GM19099 (cell line): Measurements from ENCODE around the gene COX19.

Experiments
- POLR2A ChIP-seq: IDR thresholded peaks from 3 replicates; pipeline ENCODE4 v1.6.1; 2011; ENCODE audit warnings: low read depth; ENCODE audit not compliant: insufficient read length; ENCODE audit errors: extremely low read depth

COX19 gene

GRCh38 chr7:949021-949934, 26.1 kb downstream of the COX19 start:
- TF ChIP-seq POLR2A = no peak

- no peak for TF ChIP-seq POLR2A
Measured at GRCh38 chr7:947391-948210, 27.7 kb downstream of the COX19 start.

- TF ChIP-seq POLR2A = no peak
Measured at GRCh38 chr7:946256-946996, 28.9 kb downstream of the COX19 start.

- no peak for TF ChIP-seq POLR2A
Measured at GRCh38 chr7:945556-946255, 29.6 kb downstream of the COX19 start.

GRCh38 chr7:945147-945555, 30.2 kb downstream of the COX19 start:
- TF ChIP-seq POLR2A = no peak

- TF ChIP-seq POLR2A = no peak
Measured at GRCh38 chr7:944744-945143, 30.6 kb downstream of the COX19 start.

GRCh38 chr7:940599-941408, 34.5 kb downstream of the COX19 start:
- no peak for TF ChIP-seq POLR2A

- TF ChIP-seq POLR2A = no peak
Measured at GRCh38 chr7:939843-940242, 35.5 kb downstream of the COX19 start.

- no peak for TF ChIP-seq POLR2A
Measured at GRCh38 chr7:938546-939185, 36.7 kb downstream of the COX19 start.

- TF ChIP-seq POLR2A = no peak
Measured at GRCh38 chr7:937856-938484, 37.4 kb downstream of the COX19 start.

- no peak for TF ChIP-seq POLR2A
Measured at GRCh38 chr7:936386-937054, 38.8 kb downstream of the COX19 start.

- no peak for TF ChIP-seq POLR2A
Measured at GRCh38 chr7:935874-936385, 39.4 kb downstream of the COX19 start.

- TF ChIP-seq POLR2A = no peak
Measured at GRCh38 chr7:935164-935873, 40.0 kb downstream of the COX19 start.
